B cell (primary cell): ENCODE measurements around the gene CDK6. TPM values are rescaled to one million over a fixed set of nuclear protein-coding genes. Genes with fewer than 3 reads are reported as not detected.

Experiments
- ATAC-seq: fragments of 200-7000 bp; cut with Tn5 transposase; one replicate; pipeline ENCODE4 v1.10.0; 2021; ENCODE audit warnings: low read depth, mild to moderate bottlenecking, moderate number of reproducible peaks, moderate library complexity
- CTCF ChIA-PET: fragments of 350-600 bp; sonication (Branson Sonifier 250); formaldehyde crosslinking; loops from one replicate; lab custom pipeline; 2021; ENCODE audit warnings: antibody characterized with exemption, inconsistent platforms; lab: Charles Lee
- POLR2A ChIA-PET: fragments of 350-600 bp; sonication (Branson Sonifier 250); formaldehyde crosslinking; loops from one replicate; lab custom pipeline; 2021; ENCODE audit warnings: antibody characterized with exemption; lab: Charles Lee
- DNase-seq: peaks from one replicate; pipeline ENCODE4 v3.0.0; 2013
- H2AFZ ChIP-seq: 2 replicates; pipeline ENCODE4 v1.6.1; 2012; ENCODE audit warnings: mild to moderate bottlenecking, low read depth, low read length; ENCODE audit not compliant: insufficient read depth, poor library complexity, severe bottlenecking
- H3K27ac ChIP-seq, 2 donors: 1 replicate in 1 of 2; 2 replicates in 1 of 2; pipeline ENCODE4 v1.5.1; 2012 to 2013; ENCODE audit warnings: low read length in 2 of 2, mild to moderate bottlenecking in 2 of 2, moderate library complexity in 1 of 2
- H3K27me3 ChIP-seq, 4 experiments: fragments of 200-600 bp in 1 of 4; sonication (generic) in 1 of 4; replicated peaks in 1 of 4; 1 replicate in 2 of 4; 2 replicates in 2 of 4; pipeline versions ENCODE4 v1.6.1 to v1.7.0; 2013 to 2016; ENCODE audit warnings: low read length in 3 of 4, mild to moderate bottlenecking in 2 of 4, mixed read lengths in 1 of 4, moderate library complexity in 1 of 4; ENCODE audit not compliant: insufficient read depth in 4 of 4, control insufficient read depth in 3 of 4; ENCODE audit errors: control extremely low read depth in 1 of 4
- H3K36me3 ChIP-seq, 2 experiments: replicated peaks in 1 of 2; 1 replicate in 1 of 2; 2 replicates in 1 of 2; pipeline versions ENCODE4 v1.6.1 to v1.7.1; 2013; ENCODE audit warnings: low read length in 1 of 2; ENCODE audit not compliant: insufficient read depth in 2 of 2, control insufficient read depth in 1 of 2; ENCODE audit errors: control extremely low read depth in 1 of 2, extremely low read depth in 1 of 2
- H3K4me1 ChIP-seq, 2 donors: fragments of 200-600 bp in 1 of 2; sonication (generic) in 1 of 2; 1 replicate in 1 of 2; 2 replicates in 1 of 2; pipeline versions ENCODE4 v1.5.1 to v1.6.1; 2013 to 2017; ENCODE audit warnings: low read length in 2 of 2; ENCODE audit not compliant: control insufficient read depth in 2 of 2, insufficient read depth in 2 of 2
- H3K4me2 ChIP-seq: replicated peaks from 2 replicates; pipeline ENCODE3; 2012; ENCODE audit warnings: mild to moderate bottlenecking, low read depth, low read length; ENCODE audit not compliant: poor library complexity, severe bottlenecking
- H3K4me3 ChIP-seq, 5 experiments: fragments of 200-600 bp in 1 of 5; sonication (generic) in 1 of 5; 1 replicate in 3 of 5; 2 replicates in 2 of 5; pipeline versions ENCODE4 v1.5.1 to v1.7.0; 2011 to 2016; ENCODE audit warnings: low read length in 4 of 5, mild to moderate bottlenecking in 4 of 5, low read depth in 2 of 5, control low read depth in 1 of 5, moderate library complexity in 1 of 5; ENCODE audit not compliant: insufficient read depth in 1 of 5; ENCODE audit errors: control extremely low read depth in 1 of 5, extremely low read depth in 1 of 5
- H3K79me2 ChIP-seq: fragments of 200-600 bp; sonication (generic); one replicate; pipeline ENCODE4 v1.6.0; 2016; ENCODE audit warnings: low read length; ENCODE audit not compliant: control insufficient read depth, insufficient read depth
- H3K9ac ChIP-seq: fragments of 200-600 bp; sonication (generic); 2 replicates; pipeline ENCODE4 v1.6.1; 2017; ENCODE audit warnings: mild to moderate bottlenecking, low read length, moderate library complexity
- H3K9me3 ChIP-seq, 3 donors: one replicate each; pipeline versions ENCODE4 v1.6.1 to v1.7.1; 2013; ENCODE audit warnings: low read length in 2 of 3; ENCODE audit not compliant: control insufficient read depth in 2 of 3, insufficient read depth in 1 of 3; ENCODE audit errors: control extremely low read depth in 1 of 3
- H4K20me1 ChIP-seq: 2 replicates; pipeline ENCODE4 v1.6.0; 2012; ENCODE audit warnings: mild to moderate bottlenecking, low read length; ENCODE audit not compliant: insufficient read depth, control insufficient read depth, poor library complexity, severe bottlenecking
- H3K27ac Mint-ChIP-seq: one replicate; pipeline ENCODE4 v1.8.0; 2021; ENCODE audit warnings: mixed read lengths
- H3K27me3 Mint-ChIP-seq: one replicate; pipeline ENCODE4 v1.8.0; 2021; ENCODE audit warnings: mixed read lengths
- H3K4me1 Mint-ChIP-seq: one replicate; pipeline ENCODE4 v1.8.0; 2021; ENCODE audit warnings: mixed read lengths
- H3K4me3 Mint-ChIP-seq: one replicate; pipeline ENCODE4 v1.8.0; 2021; ENCODE audit warnings: mixed read lengths
- H3K9me3 Mint-ChIP-seq: one replicate; pipeline ENCODE4 v1.8.0; 2022; ENCODE audit warnings: mixed read lengths; ENCODE audit not compliant: insufficient read depth
- CTCF ChIP-seq: fragments of 200-600 bp; IDR thresholded peaks from one replicate; pipeline ENCODE4 v1.8.0; 2022; ENCODE audit warnings: antibody characterized with exemption, mild to moderate bottlenecking
- EZH2 ChIP-seq: IDR thresholded peaks from 2 replicates; pipeline ENCODE4 v1.6.1; 2012; ENCODE audit warnings: borderline replicate concordance, low read depth, mild to moderate bottlenecking, moderate library complexity, low read length; ENCODE audit not compliant: insufficient read depth, poor library complexity, severe bottlenecking
- WGBS: methylation state at CpG from one replicate; pipeline ENCODE4 v1.1.5; 2013; ENCODE audit warnings: missing lambda C conversion rate; ENCODE audit not compliant: insufficient coverage; 5-methylcytosine and 5-hydroxymethylcytosine counted together
- intact Hi-C: fragments of 100-400 bp; cut with micrococcal nuclease; formaldehyde crosslinking; loops from one replicate; pipeline ENCODE4 v1.10.0; 2022
- polyA plus RNA-seq: library from polyadenylated mRNA; depleted of rRNA; stranded (reverse); fragments of >200 nt; gene quantifications from 2 replicates; pipeline ENCODE4 v1.2.3, GENCODE V29; 2012
- total RNA-seq, 2 donors: library from RNA; stranded (reverse); fragments of 120-200 nt in 1 of 2; gene quantifications; 1 replicate in 1 of 2; 2 replicates in 1 of 2; pipeline versions ENCODE4 v1.2.3 to v1.2.4, GENCODE V29; 2013 to 2022

Gene CDK6
- total and polyA plus RNA-seq, 2 donors (not counting 1 experiment from before 2014, with no cell fraction given) = 3.0 to 14.6 TPM

- DNase-seq (no peak), ATAC-seq (no peak)
- H3K4me3 Mint-ChIP-seq = no peak overlapping the region
- Histone ChIP-seq H2AFZ (no peak overlapping the region), H3K79me2 (peaks cover 29% of the 10 kb centered on the region), H3K4me3 (no peak overlapping the region), H3K4me2 (no peak overlapping the region), H3K9ac (no peak overlapping the region), H3K27ac (no peak overlapping the region), H3K4me1 (peaks cover 0 to 3% of the 10 kb centered on the region in 2 donors), H3K9me3 (peaks cover 0 to 1% (median under 1%) of the 10 kb centered on the region in 3 donors), H3K27me3 (no peaks in the 10 kb centered on the region), H3K36me3 (no peaks in the 10 kb centered on the region), H4K20me1 (no peaks in the 10 kb centered on the region)
- no CpG with 5 or more reads among the region's 3 CpGs for WGBS
- no peak overlapping the region for H3K27ac Mint-ChIP-seq
- H3K4me1 Mint-ChIP-seq = peaks cover 24% of the 10 kb centered on the region
- no peaks in the 10 kb centered on the region for H3K27me3 Mint-ChIP-seq
- ChIA-PET CTCF (interaction anchor here (0.9 to 1.0 kb wide), 2 partner anchors 18 to 161 kb away, joined by 3 read pairs; no protein-coding TSS in a partner anchor), POLR2A (no interaction called here)
- intact Hi-C loops = no loop called here
- TF ChIP-seq CTCF = no peak
- peaks cover 2% of the 10 kb centered on the region for H3K9me3 Mint-ChIP-seq
Observed at GRCh38 chr7:92783260-92784201, 52.8 kb downstream of the CDK6 start.

- H3K27me3 Mint-ChIP-seq = no peaks in the 10 kb centered on the region
- H2AFZ ChIP-seq = no peak overlapping the region
Observed at GRCh38 chr7:92782855-92783254, 53.5 kb downstream of the CDK6 start.

More at GRCh38 chr7:92782855-92783254, 53.5 kb downstream of the CDK6 start:
- H4K20me1 ChIP-seq = no peaks in the 10 kb centered on the region
- H3K4me2 ChIP-seq = no peak overlapping the region
- intact Hi-C loops = no loop called here
- WGBS = 75% methylated on average over 1 of the region's 3 CpGs
- H3K4me3 Mint-ChIP-seq = no peak overlapping the region
- no peak overlapping the region for H3K27ac Mint-ChIP-seq
- peaks cover 0 to 3% of the 10 kb centered on the region in 2 donors for H3K4me1 ChIP-seq
- ATAC-seq (no peak), DNase-seq (no peak)
- no peaks in the 10 kb centered on the region for H3K9me3 ChIP-seq
- H3K27ac ChIP-seq = no peak overlapping the region
- H3K9ac ChIP-seq = no peak overlapping the region
- ChIA-PET POLR2A (no interaction called here), CTCF (no interaction called here)
- no peaks in the 10 kb centered on the region for H3K36me3 ChIP-seq
- no peaks in the 10 kb centered on the region for H3K9me3 Mint-ChIP-seq
- H3K4me3 ChIP-seq = no peak overlapping the region
- TF ChIP-seq CTCF (no peak), EZH2 (no peak)
- no peaks in the 10 kb centered on the region for H3K27me3 ChIP-seq
- H3K79me2 ChIP-seq = peaks cover 31% of the 10 kb centered on the region
- H3K4me1 Mint-ChIP-seq = peaks cover 24% of the 10 kb centered on the region
